H1 (cell line): ENCODE measurements around the gene FRMD4A.

Experiments used
- CEBPB ChIP-seq: IDR thresholded peaks from 2 replicates; pipeline ENCODE4 v1.6.1; 2012; ENCODE audit warnings: low read depth, low read length
- CHD1 ChIP-seq: IDR thresholded peaks from 2 replicates; pipeline ENCODE4 v1.6.1; 2012; ENCODE audit warnings: low read depth, low read length, improper control_type of control experiment
- EGR1 ChIP-seq: IDR thresholded peaks from 2 replicates; pipeline ENCODE4 v1.6.1; 2011; ENCODE audit warnings: low read depth, low read length, borderline replicate concordance
- EZH2 ChIP-seq: fragments of 200-600 bp; sonication (generic); IDR thresholded peaks from 2 replicates; pipeline ENCODE4 v1.7.1; 2012; ENCODE audit warnings: low read depth, mild to moderate bottlenecking, moderate library complexity, low read length, inconsistent platforms; ENCODE audit not compliant: severe bottlenecking
- KDM1A ChIP-seq: fragments of 200-600, 300-600 bp; sonication (generic); IDR thresholded peaks from 2 replicates; pipeline ENCODE4 v1.7.1; 2016; ENCODE audit warnings: mild to moderate bottlenecking, low read length, borderline replicate concordance
- POLR2AphosphoS5 ChIP-seq: IDR thresholded peaks from 2 replicates; pipeline ENCODE4 v1.6.1; 2011; ENCODE audit warnings: low read depth, low read length
- TCF12 ChIP-seq: IDR thresholded peaks from 2 replicates; pipeline ENCODE4 v1.6.1; 2011; ENCODE audit warnings: low read depth, mild to moderate bottlenecking, low read length
- YY1 ChIP-seq: IDR thresholded peaks from 2 replicates; pipeline ENCODE4 v1.6.1; 2011; ENCODE audit warnings: low read depth, mild to moderate bottlenecking, low read length
- TF ChIP-seq, protein P1 (sequence below), 3 experiments: IDR thresholded peaks; 1 replicate in 2 of 3; 2 replicates in 1 of 3; pipeline versions ENCODE4 v1.5.1 to v1.6.1; 2011; ENCODE audit warnings: low read length in 3 of 3, mild to moderate bottlenecking in 3 of 3, inconsistent platforms in 2 of 3, low read depth in 1 of 3, moderate library complexity in 1 of 3; ENCODE audit not compliant: insufficient read depth in 1 of 3; ENCODE audit errors: control extremely low read depth in 1 of 3
- TF ChIP-seq, protein P2 (sequence below): IDR thresholded peaks from 2 replicates; pipeline ENCODE4 v1.6.1; 2012; ENCODE audit warnings: inconsistent platforms

DNA sequence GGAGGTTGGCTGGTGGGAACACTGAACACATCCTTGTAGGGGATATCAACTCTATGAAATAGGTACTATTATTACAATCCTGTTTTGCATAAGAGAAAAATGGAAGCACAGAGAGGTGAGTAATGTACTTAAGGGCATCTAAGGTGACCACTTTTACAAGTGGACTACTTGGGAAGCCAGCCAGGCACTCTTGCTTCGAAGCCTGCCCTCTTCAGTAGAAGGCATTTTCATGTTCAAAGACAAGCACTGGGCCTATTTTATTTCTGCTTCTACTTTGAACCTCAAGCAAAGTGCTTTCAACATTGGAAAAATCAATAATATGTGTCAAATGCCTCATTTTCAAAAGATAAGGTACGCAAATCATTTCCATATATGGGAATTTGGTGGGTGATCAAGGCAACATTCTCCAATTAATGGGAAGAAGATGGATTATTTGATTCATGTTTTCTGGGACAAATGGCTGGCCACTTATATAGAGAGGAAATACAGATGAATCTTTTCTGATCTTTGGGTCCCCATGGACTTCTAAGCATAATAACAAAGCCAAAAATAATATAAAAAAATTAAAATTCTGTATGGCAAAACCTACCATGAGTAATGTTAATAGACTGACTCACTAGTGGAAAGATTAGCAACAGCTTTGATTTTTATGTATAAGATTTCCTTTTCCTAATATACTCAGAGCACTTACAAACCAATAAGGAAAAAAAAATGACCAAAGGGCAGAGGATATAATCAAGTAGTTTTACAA, 270.2 kb downstream of the FRMD4A start:
- TF ChIP-seq, protein P1, sequence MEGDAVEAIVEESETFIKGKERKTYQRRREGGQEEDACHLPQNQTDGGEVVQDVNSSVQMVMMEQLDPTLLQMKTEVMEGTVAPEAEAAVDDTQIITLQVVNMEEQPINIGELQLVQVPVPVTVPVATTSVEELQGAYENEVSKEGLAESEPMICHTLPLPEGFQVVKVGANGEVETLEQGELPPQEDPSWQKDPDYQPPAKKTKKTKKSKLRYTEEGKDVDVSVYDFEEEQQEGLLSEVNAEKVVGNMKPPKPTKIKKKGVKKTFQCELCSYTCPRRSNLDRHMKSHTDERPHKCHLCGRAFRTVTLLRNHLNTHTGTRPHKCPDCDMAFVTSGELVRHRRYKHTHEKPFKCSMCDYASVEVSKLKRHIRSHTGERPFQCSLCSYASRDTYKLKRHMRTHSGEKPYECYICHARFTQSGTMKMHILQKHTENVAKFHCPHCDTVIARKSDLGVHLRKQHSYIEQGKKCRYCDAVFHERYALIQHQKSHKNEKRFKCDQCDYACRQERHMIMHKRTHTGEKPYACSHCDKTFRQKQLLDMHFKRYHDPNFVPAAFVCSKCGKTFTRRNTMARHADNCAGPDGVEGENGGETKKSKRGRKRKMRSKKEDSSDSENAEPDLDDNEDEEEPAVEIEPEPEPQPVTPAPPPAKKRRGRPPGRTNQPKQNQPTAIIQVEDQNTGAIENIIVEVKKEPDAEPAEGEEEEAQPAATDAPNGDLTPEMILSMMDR (IDR thresholded peaks at IDR 0.05; ENCODE audit: control extremely low read depth in 1 of 3, insufficient read depth in 1 of 3, low read depth in 1 of 3, low read length in 3 of 3), result no peak
- TF ChIP-seq CHD1 (no peak), CEBPB (no peak), EGR1 (no peak), POLR2AphosphoS5 (no peak), EZH2 (no peak), KDM1A (no peak), YY1 (no peak), TCF12 (no peak)
- TF ChIP-seq, protein P2, sequence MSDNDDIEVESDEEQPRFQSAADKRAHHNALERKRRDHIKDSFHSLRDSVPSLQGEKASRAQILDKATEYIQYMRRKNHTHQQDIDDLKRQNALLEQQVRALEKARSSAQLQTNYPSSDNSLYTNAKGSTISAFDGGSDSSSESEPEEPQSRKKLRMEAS, result no peak
